NCI-H2029 treated with DMSO at 0.1 percent for 48 hours (cell line): ENCODE results near the gene MED15.
"Not testable (repeated sequence)": the region's sequence is repeated elsewhere in the genome, so short reads cannot be mapped to it uniquely, and the experiment has no call there.

Experiments
- DNase-seq: peaks from one replicate; lab custom pipeline; 2025; lab: John Stamatoyannopoulos, UW

Gene MED15

GRCh38 chr22:20584029-20584871, 76.8 kb downstream of the MED15 start:
- no peak for DNase-seq

- no peak for DNase-seq
Measured at GRCh38 chr22:20584872-20585638, 77.6 kb downstream of the MED15 start.

- DNase-seq = no peak
Measured at GRCh38 chr22:20585639-20586402, 78.4 kb downstream of the MED15 start.

- no peak for DNase-seq
Measured at GRCh38 chr22:20586403-20586745, 79.0 kb downstream of the MED15 start.

GRCh38 chr22:20587206-20587958, 80.0 kb downstream of the MED15 start:
- DNase-seq = no peak

GRCh38 chr22:20588092-20588842, 80.9 kb downstream of the MED15 start:
- no peak for DNase-seq

- DNase-seq = no peak
Measured at GRCh38 chr22:20588843-20589581, 81.6 kb downstream of the MED15 start.

- no peak for DNase-seq
Measured at GRCh38 chr22:20589614-20590476, 82.4 kb downstream of the MED15 start.

GRCh38 chr22:20590477-20591294, 83.3 kb downstream of the MED15 start:
- DNase-seq = no peak

- no peak for DNase-seq
Measured at GRCh38 chr22:20591295-20591645, 83.9 kb downstream of the MED15 start.

- no peak for DNase-seq
Measured at GRCh38 chr22:20591660-20592310, 84.4 kb downstream of the MED15 start.

- DNase-seq = not testable (repeated sequence)
Measured at GRCh38 chr22:20594038-20594437, 86.6 kb downstream of the MED15 start.

GRCh38 chr22:20594486-20594885, 87.1 kb downstream of the MED15 start:
- DNase-seq = not testable (repeated sequence)

GRCh38 chr22:20595461-20595860, 88.1 kb downstream of the MED15 start:
- DNase-seq = no peak

GRCh38 chr22:20599117-20599516, 91.7 kb downstream of the MED15 start:
- no peak for DNase-seq

GRCh38 chr22:20600137-20600673, 92.8 kb downstream of the MED15 start:
- no peak for DNase-seq

- no peak for DNase-seq
Measured at GRCh38 chr22:20601308-20601707, 93.9 kb downstream of the MED15 start.
